GM12864 (cell line): ENCODE data around the gene MTM1.

ENCODE experiments used
- DNase-seq: peaks from one replicate; pipeline ENCODE4 v3.0.0-alpha.2; 2011; ENCODE audit warnings: low read depth
- H3K4me3 ChIP-seq: 2 replicates; pipeline ENCODE4 v1.5.1; 2011; ENCODE audit warnings: mild to moderate bottlenecking, low read depth, low read length, control low read depth
- TF ChIP-seq, protein P1 (sequence below): IDR thresholded peaks from 2 replicates; pipeline ENCODE4 v1.5.1; 2011; ENCODE audit warnings: low read depth, mild to moderate bottlenecking, moderate library complexity, low read length, control low read depth, inconsistent platforms; ENCODE audit errors: missing control alignments

The MTM1 gene

DNA sequence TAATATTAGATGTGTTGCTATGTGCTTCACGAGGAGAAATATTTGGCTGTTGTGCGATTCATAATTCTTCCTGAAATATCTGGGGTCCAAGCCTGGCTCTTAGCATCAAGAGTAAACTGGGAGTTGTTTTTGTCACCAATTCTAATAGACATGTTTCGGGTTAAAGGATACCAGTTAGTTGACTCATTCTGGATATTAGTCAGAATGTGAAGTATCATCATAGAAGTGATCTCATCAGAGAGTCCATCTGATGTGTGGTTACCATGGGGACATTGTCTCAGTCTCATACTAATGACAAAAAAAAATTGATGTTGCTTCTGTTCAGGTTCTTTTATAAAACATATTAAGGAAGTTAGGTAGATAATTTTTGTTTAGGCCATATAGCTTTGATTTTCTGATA is 67.5 kb downstream of the MTM1 start:
- DNase-seq, result no peak

DNA sequence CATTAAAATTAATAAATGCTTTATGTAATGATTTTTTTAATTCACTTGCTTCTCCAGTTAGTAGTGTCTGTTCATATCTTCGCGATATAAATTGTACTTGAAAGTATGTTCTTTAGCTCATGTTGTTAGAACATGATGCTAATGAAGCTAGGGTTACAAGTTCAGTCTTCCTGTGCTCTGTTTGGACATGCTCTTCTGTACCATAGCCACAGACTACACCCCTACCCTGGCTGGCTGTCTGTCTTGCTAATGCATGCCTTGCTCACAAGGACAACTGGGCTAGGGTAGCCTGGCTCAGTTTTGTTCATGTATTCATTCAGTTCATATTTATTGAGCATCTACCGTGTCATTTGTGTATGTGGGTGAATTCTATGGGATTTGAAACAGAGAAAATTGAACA is 74.0 kb downstream of the MTM1 start:
- no peak for DNase-seq
- H3K4me3 ChIP-seq, result no peak overlapping the region
- TF ChIP-seq, protein P1, sequence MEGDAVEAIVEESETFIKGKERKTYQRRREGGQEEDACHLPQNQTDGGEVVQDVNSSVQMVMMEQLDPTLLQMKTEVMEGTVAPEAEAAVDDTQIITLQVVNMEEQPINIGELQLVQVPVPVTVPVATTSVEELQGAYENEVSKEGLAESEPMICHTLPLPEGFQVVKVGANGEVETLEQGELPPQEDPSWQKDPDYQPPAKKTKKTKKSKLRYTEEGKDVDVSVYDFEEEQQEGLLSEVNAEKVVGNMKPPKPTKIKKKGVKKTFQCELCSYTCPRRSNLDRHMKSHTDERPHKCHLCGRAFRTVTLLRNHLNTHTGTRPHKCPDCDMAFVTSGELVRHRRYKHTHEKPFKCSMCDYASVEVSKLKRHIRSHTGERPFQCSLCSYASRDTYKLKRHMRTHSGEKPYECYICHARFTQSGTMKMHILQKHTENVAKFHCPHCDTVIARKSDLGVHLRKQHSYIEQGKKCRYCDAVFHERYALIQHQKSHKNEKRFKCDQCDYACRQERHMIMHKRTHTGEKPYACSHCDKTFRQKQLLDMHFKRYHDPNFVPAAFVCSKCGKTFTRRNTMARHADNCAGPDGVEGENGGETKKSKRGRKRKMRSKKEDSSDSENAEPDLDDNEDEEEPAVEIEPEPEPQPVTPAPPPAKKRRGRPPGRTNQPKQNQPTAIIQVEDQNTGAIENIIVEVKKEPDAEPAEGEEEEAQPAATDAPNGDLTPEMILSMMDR, result no peak

More for the DNA sequence above, 67.5 kb downstream of the MTM1 start:
- H3K4me3 ChIP-seq, result no peak overlapping the region
- TF ChIP-seq, protein P1, result no peak

DNA sequence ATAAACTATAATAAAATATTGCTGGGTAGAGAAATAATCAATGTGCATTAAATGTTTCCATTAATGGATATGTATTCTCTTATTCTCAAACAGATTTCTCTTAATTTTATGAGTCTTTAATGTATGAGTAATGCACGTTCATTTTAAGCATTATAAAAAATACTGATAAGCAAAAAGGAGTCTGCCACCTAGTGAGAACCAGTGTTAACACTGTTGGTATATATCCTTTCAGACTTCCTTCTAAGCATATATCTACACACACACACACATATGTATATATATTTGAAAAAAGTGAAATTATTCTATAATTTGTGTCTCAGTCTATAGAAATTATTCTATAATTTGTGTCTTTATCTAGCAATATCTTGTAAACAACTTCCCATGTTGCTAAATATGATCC is 74.8 kb downstream of the MTM1 start:
- H3K4me3 ChIP-seq, result no peak overlapping the region
- no peak for DNase-seq
- TF ChIP-seq, protein P1, result no peak

DNA sequence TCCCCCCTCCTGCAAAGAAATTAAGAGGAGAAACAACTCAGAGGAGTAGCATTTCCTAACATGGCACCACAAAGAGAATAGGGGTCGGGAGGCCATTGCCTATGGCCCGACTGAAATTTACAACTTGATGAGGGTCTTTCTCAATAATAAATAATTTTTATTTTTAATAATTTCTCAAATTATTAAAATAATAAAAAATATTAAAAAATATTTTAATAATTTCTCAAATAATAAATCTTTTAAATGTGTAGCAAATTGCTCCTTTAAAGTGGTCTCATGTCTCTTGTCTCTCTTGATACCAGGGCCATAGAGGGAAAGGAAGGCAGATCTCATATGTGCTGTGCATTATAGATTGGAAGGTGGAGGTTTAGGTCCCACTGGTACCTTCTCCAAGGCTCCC is 75.5 kb downstream of the MTM1 start:
- no peak overlapping the region for H3K4me3 ChIP-seq
- TF ChIP-seq, protein P1, result no peak

DNA sequence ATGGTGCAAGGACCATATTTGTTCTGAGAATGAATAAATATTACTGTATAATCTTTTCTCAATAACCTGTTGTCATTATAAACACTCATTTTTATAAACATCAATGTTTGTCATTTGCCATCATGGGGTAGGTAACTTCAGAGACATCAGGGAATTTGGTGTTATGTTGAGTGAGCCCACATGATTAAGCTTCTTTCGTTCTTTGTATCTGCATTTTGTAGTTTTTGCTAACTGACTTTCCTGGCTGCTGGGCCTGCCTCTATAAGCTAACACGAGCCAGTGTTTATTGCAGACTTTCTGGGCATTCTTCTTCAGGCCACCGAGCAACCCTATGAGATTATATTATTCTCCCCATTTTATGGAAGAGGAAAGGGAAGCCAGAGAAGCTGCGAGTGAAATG is 76.0 kb downstream of the MTM1 start:
- DNase-seq, result no peak
- TF ChIP-seq, protein P1, result no peak
- H3K4me3 ChIP-seq, result no peak overlapping the region

More for the DNA sequence above, 75.5 kb downstream of the MTM1 start:
- no peak for DNase-seq

DNA sequence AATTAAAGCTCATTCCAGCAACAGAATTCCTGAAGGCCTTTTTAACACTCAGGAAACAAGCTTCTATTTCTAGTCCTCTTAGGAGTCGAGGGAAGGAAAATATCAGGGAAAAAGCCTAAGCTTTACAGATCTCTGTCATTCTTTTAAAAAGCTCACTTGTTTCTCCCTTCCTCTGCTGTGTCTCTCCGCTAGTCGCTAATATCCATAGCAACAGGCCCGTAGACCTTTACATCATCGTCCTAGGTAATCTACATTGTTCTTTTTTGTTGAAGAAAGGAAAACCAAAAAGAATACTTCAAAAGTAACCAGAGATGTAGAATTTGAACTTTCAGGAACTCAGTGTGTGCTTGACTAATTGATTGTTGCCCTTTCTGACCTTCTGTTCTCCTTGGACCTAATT is 78.9 kb downstream of the MTM1 start:
- no peak overlapping the region for H3K4me3 ChIP-seq

More for the DNA sequence above, 78.9 kb downstream of the MTM1 start:
- TF ChIP-seq, protein P1, result no peak
- DNase-seq, result no peak
